H9 (cell line): ENCODE data around the gene CPSF4L. TPM values are rescaled to one million over a fixed set of nuclear protein-coding genes. Genes with fewer than 3 reads are reported as not detected.

Experiments used
- DNase-seq: peaks from one replicate; pipeline ENCODE4 v3.0.0-alpha.2; 2017
- H2AFZ ChIP-seq: one replicate; pipeline ENCODE4 v1.6.1; 2013; ENCODE audit warnings: mild to moderate bottlenecking, low read length, control low read depth, moderate library complexity
- H2AK5ac ChIP-seq: 2 replicates; pipeline ENCODE4 v1.6.1; 2013; ENCODE audit warnings: low read length, control low read depth, mixed read lengths; ENCODE audit not compliant: insufficient read length
- H2BK120ac ChIP-seq: one replicate; pipeline ENCODE4 v1.6.1; 2013; ENCODE audit warnings: low read depth, mild to moderate bottlenecking, low read length, control low read depth, inconsistent platforms; ENCODE audit not compliant: poor library complexity, severe bottlenecking
- H2BK12ac ChIP-seq: 2 replicates; pipeline ENCODE4 v1.6.1; 2013; ENCODE audit warnings: low read length, control low read depth, mixed read lengths, low read depth; ENCODE audit not compliant: insufficient read length
- H2BK15ac ChIP-seq: 2 replicates; pipeline ENCODE4 v1.6.1; 2013; ENCODE audit warnings: low read depth, low read length, control low read depth
- H2BK20ac ChIP-seq: one replicate; pipeline ENCODE4 v1.6.1; 2013; ENCODE audit warnings: low read depth, mild to moderate bottlenecking, low read length, control low read depth, inconsistent platforms; ENCODE audit not compliant: poor library complexity, severe bottlenecking
- H2BK5ac ChIP-seq: 2 replicates; pipeline ENCODE4 v1.6.1; 2013; ENCODE audit warnings: low read length, control low read depth, mixed read lengths; ENCODE audit not compliant: insufficient read length
- H3K14ac ChIP-seq: 2 replicates; pipeline ENCODE4 v1.6.1; 2013; ENCODE audit warnings: low read length, control low read depth; ENCODE audit not compliant: insufficient read depth
- H3K18ac ChIP-seq: 2 replicates; pipeline ENCODE4 v1.6.1; 2013; ENCODE audit warnings: low read depth, mild to moderate bottlenecking, mixed read lengths, low read length, control low read depth; ENCODE audit not compliant: insufficient read length
- H3K23ac ChIP-seq: 2 replicates; pipeline ENCODE4 v1.6.1; 2013; ENCODE audit warnings: low read length, control low read depth, mixed read lengths, low read depth; ENCODE audit not compliant: insufficient read length
- H3K23me2 ChIP-seq: 2 replicates; pipeline ENCODE4 v1.6.1; 2013; ENCODE audit warnings: low read depth, mild to moderate bottlenecking, mixed read lengths, low read length, control low read depth; ENCODE audit not compliant: insufficient read length, poor library complexity, severe bottlenecking
- H3K27ac ChIP-seq: 2 replicates; pipeline ENCODE4 v1.5.1; 2013; ENCODE audit warnings: low read length, control low read depth, mixed read lengths, low read depth; ENCODE audit not compliant: insufficient read length
- H3K27me3 ChIP-seq: 2 replicates; pipeline ENCODE4 v1.6.1; 2013; ENCODE audit warnings: low read length, control low read depth, inconsistent platforms; ENCODE audit not compliant: insufficient read depth
- H3K4ac ChIP-seq: 2 replicates; pipeline ENCODE4 v1.6.1; 2013; ENCODE audit warnings: low read depth, mild to moderate bottlenecking, control low read depth, inconsistent platforms, low read length, moderate library complexity
- H3K4me1 ChIP-seq: 2 replicates; pipeline ENCODE4 v1.6.1; 2013; ENCODE audit warnings: low read length, control low read depth, inconsistent platforms; ENCODE audit not compliant: insufficient read depth
- H3K4me2 ChIP-seq: 2 replicates; pipeline ENCODE4 v1.6.1; 2013; ENCODE audit warnings: low read length, control low read depth, mixed read lengths; ENCODE audit not compliant: insufficient read length, insufficient read depth
- H3K56ac ChIP-seq: 2 replicates; pipeline ENCODE4 v1.6.1; 2013; ENCODE audit warnings: low read depth, mild to moderate bottlenecking, mixed read lengths, low read length, control low read depth; ENCODE audit not compliant: insufficient read length
- H3K79me1 ChIP-seq: 2 replicates; pipeline ENCODE4 v1.6.1; 2013; ENCODE audit warnings: low read depth, mild to moderate bottlenecking, moderate library complexity, low read length, control low read depth, inconsistent platforms; ENCODE audit not compliant: insufficient read depth, poor library complexity, severe bottlenecking
- H3K79me2 ChIP-seq: 2 replicates; pipeline ENCODE4 v1.6.1; 2013; ENCODE audit warnings: low read length, control low read depth, inconsistent platforms; ENCODE audit not compliant: insufficient read depth
- H3K9ac ChIP-seq: 2 replicates; pipeline ENCODE4 v1.6.1; 2013; ENCODE audit warnings: low read length, control low read depth, mixed read lengths; ENCODE audit not compliant: insufficient read length; ENCODE audit errors: extremely low read depth
- H3K9me3 ChIP-seq: one replicate; pipeline ENCODE4 v1.6.1; 2013; ENCODE audit warnings: low read depth, low read length, inconsistent platforms; ENCODE audit not compliant: control insufficient read depth
- H3T11ph ChIP-seq: one replicate; pipeline ENCODE4 v1.6.1; 2013; ENCODE audit warnings: mild to moderate bottlenecking, low read length, control low read depth, inconsistent platforms
- H4K20me1 ChIP-seq: one replicate; pipeline ENCODE4 v1.6.1; 2013; ENCODE audit not compliant: control insufficient read depth, insufficient read length, insufficient read depth
- H4K5ac ChIP-seq: 2 replicates; pipeline ENCODE4 v1.6.1; 2013; ENCODE audit warnings: low read depth, mild to moderate bottlenecking, mixed read lengths, low read length, control low read depth; ENCODE audit not compliant: insufficient read length
- H4K8ac ChIP-seq: replicated peaks from 2 replicates; pipeline ENCODE4 v1.6.1; 2013; ENCODE audit warnings: low read length, control low read depth, mixed read lengths, low read depth; ENCODE audit not compliant: insufficient read length
- H4K91ac ChIP-seq: 2 replicates; pipeline ENCODE4 v1.6.1; 2013; ENCODE audit warnings: low read depth, mild to moderate bottlenecking, moderate library complexity, mixed read lengths, low read length, control low read depth; ENCODE audit not compliant: insufficient read length
- H3K27ac Mint-ChIP-seq, 3 experiments: 2 replicates in 2 of 3; 3 replicates in 1 of 3; pipeline ENCODE4 v1.8.0; 2020 to 2021; ENCODE audit warnings: mixed read lengths in 3 of 3, mild to moderate bottlenecking in 1 of 3, moderate library complexity in 1 of 3
- H3K27me3 Mint-ChIP-seq: 2 replicates; pipeline ENCODE4 v1.8.0; 2021; ENCODE audit warnings: low read depth, mild to moderate bottlenecking, moderate library complexity, mixed read lengths
- H3K36me3 Mint-ChIP-seq, 3 experiments: 2 replicates in 2 of 3; 3 replicates in 1 of 3; pipeline ENCODE4 v1.8.0; 2020 to 2021; ENCODE audit warnings: low read depth in 3 of 3, mixed read lengths in 3 of 3; ENCODE audit not compliant: insufficient read depth in 1 of 3
- H3K4me1 Mint-ChIP-seq, 2 experiments: 2 replicates each; pipeline ENCODE4 v1.8.0; 2020; ENCODE audit warnings: mixed read lengths in 2 of 2
- H3K4me3 Mint-ChIP-seq, 2 experiments: 2 replicates in 1 of 2; 3 replicates in 1 of 2; pipeline ENCODE4 v1.8.0; 2020 to 2021; ENCODE audit warnings: mild to moderate bottlenecking in 2 of 2, mixed read lengths in 2 of 2, moderate library complexity in 1 of 2
- H3K9me3 Mint-ChIP-seq, 2 experiments: 2 replicates in 1 of 2; 3 replicates in 1 of 2; pipeline ENCODE4 v1.8.0; 2020; ENCODE audit warnings: mild to moderate bottlenecking in 2 of 2, mixed read lengths in 2 of 2, moderate library complexity in 1 of 2
- WGBS: extraction: QIAGEN DNeasy Blood & Tissue Kit; methylation state at CpG from one replicate; pipeline ENCODE4 v1.1.7; 2013; ENCODE audit warnings: missing lambda C conversion rate, low lambda C conversion rate, mixed read lengths; ENCODE audit not compliant: insufficient read length; ENCODE audit errors: extremely low coverage; 5-methylcytosine and 5-hydroxymethylcytosine counted together
- total RNA-seq: library from RNA; stranded (reverse); gene quantifications from 2 replicates; pipeline ENCODE4 v1.2.1, GENCODE V29; 2021
- TF ChIP-seq, protein P1 (sequence below): fragments of 200-600 bp; sonication (generic); conservative IDR thresholded peaks from 3 replicates; pipeline ENCODE4 v1.8.0; 2021; ENCODE audit warnings: antibody characterized with exemption, mild to moderate bottlenecking

The CPSF4L gene
- total RNA-seq, 1 experiment from 2014 or later = not detected

DNA sequence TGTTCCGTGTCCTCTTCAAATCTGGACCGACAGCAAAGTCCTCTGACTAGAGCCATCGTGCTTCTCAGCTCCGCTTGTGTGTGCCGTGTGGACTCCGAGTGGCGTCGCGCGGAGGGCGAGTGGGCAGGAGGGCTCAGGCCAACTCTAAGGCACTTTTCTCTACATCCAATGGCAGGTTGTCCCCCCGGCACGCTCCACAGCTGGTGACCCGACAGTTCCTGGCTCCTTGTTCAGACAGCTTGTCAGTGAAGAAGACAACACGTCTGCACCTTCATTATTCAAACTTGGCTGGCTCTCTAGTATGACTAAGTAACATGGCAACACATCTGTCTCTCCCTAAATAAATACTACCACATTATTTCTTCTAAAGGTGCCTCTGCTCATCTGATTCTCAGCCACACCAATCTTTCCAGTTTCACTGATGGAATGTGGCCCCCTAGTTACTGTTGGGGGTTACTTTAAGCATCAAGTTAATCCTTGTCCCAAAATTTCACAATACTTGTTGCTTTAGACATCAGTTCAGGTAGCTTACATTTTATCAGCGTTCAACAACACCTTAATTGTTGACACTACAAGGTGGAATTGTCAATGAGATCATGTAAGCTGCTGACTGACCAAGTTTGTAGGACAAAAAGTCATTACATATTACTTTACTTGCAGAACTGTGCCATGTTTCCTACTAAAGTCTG lies 53.4 kb downstream of the CPSF4L start:
- H3K27ac Mint-ChIP-seq = peak overlapping the region in 1 of 3 experiments; percentile 14; a peak in 2 of 7 replicates

More for the DNA sequence above, 53.4 kb downstream of the CPSF4L start:
- WGBS = no CpG with 5 or more reads among the region's 16 CpGs
- Histone ChIP-seq H3K4me1 (no peaks in the 10 kb centered on the region), H2AK5ac (no peak overlapping the region), H2BK15ac (no peak overlapping the region), H3K4ac (no peak overlapping the region), H3K27me3 (no peaks in the 10 kb centered on the region), H4K20me1 (no peaks in the 10 kb centered on the region), H3K18ac (no peak overlapping the region), H2AFZ (no peak overlapping the region), H2BK5ac (no peak overlapping the region), H2BK120ac (no peak overlapping the region), H2BK12ac (no peak overlapping the region), H4K91ac (no peak overlapping the region), H3K79me1 (no peaks in the 10 kb centered on the region), H3K27ac (no peak overlapping the region), H3K79me2 (no peaks in the 10 kb centered on the region; the same call in 1 of the 2 replicates), H3K9me3 (no peaks in the 10 kb centered on the region), H3K9ac (no peak overlapping the region), H3K4me2 (no peak overlapping the region), H3K14ac (no peak overlapping the region), H3K23me2 (no peaks in the 10 kb centered on the region), H3K56ac (no peak overlapping the region), H2BK20ac (no peak overlapping the region), H3K23ac (no peak overlapping the region), H3T11ph (no peak overlapping the region), H4K8ac (no peak overlapping the region), H4K5ac (no peak overlapping the region)
- Mint-ChIP-seq H3K9me3 (no peaks in the 10 kb centered on the region), H3K36me3 (peaks cover 29 to 65% (median 64%) of the 10 kb centered on the region in 3 experiments; a peak in 6 of 7 replicates), H3K4me3 (no peak overlapping the region; a peak in 1 of 5 replicates), H3K4me1 (no peaks in the 10 kb centered on the region), H3K27me3 (no peaks in the 10 kb centered on the region)
- TF ChIP-seq, protein P1, sequence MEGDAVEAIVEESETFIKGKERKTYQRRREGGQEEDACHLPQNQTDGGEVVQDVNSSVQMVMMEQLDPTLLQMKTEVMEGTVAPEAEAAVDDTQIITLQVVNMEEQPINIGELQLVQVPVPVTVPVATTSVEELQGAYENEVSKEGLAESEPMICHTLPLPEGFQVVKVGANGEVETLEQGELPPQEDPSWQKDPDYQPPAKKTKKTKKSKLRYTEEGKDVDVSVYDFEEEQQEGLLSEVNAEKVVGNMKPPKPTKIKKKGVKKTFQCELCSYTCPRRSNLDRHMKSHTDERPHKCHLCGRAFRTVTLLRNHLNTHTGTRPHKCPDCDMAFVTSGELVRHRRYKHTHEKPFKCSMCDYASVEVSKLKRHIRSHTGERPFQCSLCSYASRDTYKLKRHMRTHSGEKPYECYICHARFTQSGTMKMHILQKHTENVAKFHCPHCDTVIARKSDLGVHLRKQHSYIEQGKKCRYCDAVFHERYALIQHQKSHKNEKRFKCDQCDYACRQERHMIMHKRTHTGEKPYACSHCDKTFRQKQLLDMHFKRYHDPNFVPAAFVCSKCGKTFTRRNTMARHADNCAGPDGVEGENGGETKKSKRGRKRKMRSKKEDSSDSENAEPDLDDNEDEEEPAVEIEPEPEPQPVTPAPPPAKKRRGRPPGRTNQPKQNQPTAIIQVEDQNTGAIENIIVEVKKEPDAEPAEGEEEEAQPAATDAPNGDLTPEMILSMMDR = no peak
- DNase-seq = no peak
